ENCODE data around the gene PRDM16. TPM values are rescaled to one million over a fixed set of nuclear protein-coding genes. Genes with fewer than 3 reads are reported as not detected.

Gene PRDM16
- total and polyA plus RNA-seq, 4 donors = 0.05 to 0.67 (median 0.19) TPM

DNA sequence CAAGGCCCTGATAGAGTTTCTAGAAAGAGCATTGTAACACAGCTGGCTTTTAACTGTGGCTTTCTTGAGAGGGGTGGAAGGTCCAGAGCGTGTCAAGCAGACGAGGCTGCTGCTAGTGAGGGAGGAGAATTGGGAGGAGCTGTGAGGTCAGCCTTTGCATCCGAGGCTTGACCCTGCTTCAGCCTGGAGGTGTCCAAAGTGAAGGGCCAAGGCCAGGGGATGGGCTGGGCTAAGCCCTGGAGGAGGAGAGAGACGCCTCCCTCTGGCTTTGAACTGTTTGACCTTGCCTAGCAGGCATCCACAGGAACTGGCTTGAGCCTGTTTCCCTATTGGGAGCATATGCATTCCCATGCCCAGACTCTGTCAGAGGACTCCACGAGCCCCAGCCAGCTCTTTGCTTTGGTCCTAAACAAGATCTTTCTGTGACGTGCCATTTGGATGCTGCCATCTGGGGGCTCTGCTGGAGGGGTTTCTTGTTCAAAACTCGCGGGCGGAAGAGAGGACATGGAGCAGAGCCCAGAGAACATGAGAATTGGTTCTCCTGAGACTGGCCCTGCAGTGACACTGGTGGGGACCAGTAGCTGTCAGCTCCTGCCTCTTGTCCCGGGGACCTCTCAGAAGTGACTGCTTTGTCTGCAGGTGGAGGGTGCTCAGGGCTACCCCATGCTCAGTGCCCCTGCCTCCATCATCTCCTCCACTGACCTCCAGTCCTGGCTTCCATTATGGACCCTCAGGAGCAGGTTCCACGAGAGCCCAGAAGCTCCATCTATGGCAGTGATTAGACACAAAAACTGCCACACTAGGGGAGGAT is 42.2 kb upstream of the PRDM16 start:
- Histone ChIP-seq H3K27me3 (ENCODE audit: control insufficient read depth in 4 of 4, insufficient read depth in 4 of 4, low read length in 3 of 4) (peaks cover 0 to 4% (median under 1%) of the 10 kb centered on the region in 4 donors), H3K4me1 (ENCODE audit: control insufficient read depth in 4 of 4, insufficient read depth in 4 of 4, low read length in 3 of 4) (no peaks in the 10 kb centered on the region), H3K36me3 (ENCODE audit: control insufficient read depth in 4 of 4, insufficient read depth in 3 of 4, low read depth in 1 of 4, low read length in 3 of 4) (no peaks in the 10 kb centered on the region), H3K9me3 (ENCODE audit: control insufficient read depth in 4 of 4, low read length in 3 of 4) (no peaks in the 10 kb centered on the region), H3K9ac (ENCODE audit: low read depth in 1 of 2, low read length in 2 of 2) (no peak overlapping the region), H3K27ac (ENCODE audit: low read depth in 1 of 2, low read length in 2 of 2) (no peak overlapping the region), H3K4me3 (ENCODE audit: low read depth in 1 of 3, low read length in 3 of 3) (no peak overlapping the region)
- 72% methylated on average over 11 of the region's 11 CpGs for WGBS
- no peak for DNase-seq (ENCODE audit: low spot score)
- no peak for TF ChIP-seq EGR1 (IDR thresholded peaks at IDR 0.05; ENCODE audit: low read depth in 2 of 2)
- no peak for TF ChIP-seq TAF1 (conservative IDR thresholded peaks at IDR 0.05)
- TF ChIP-seq FOXA1 (IDR thresholded peaks at IDR 0.05) = no peak
- TF ChIP-seq, protein P1, sequence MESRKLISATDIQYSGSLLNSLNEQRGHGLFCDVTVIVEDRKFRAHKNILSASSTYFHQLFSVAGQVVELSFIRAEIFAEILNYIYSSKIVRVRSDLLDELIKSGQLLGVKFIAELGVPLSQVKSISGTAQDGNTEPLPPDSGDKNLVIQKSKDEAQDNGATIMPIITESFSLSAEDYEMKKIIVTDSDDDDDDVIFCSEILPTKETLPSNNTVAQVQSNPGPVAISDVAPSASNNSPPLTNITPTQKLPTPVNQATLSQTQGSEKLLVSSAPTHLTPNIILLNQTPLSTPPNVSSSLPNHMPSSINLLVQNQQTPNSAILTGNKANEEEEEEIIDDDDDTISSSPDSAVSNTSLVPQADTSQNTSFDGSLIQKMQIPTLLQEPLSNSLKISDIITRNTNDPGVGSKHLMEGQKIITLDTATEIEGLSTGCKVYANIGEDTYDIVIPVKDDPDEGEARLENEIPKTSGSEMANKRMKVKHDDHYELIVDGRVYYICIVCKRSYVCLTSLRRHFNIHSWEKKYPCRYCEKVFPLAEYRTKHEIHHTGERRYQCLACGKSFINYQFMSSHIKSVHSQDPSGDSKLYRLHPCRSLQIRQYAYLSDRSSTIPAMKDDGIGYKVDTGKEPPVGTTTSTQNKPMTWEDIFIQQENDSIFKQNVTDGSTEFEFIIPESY (IDR thresholded peaks at IDR 0.05) = no peak
- TF ChIP-seq FOXA2 (IDR thresholded peaks at IDR 0.05) = no peak
- no peak for TF ChIP-seq YY1 (IDR thresholded peaks at IDR 0.05)
- no peak for TF ChIP-seq RAD21 (IDR thresholded peaks at IDR 0.05)
- no peak for TF ChIP-seq GABPA (IDR thresholded peaks at IDR 0.05 in 1 of 2, conservative IDR thresholded peaks at IDR 0.05 in 1 of 2)
- TF ChIP-seq, protein P2, sequence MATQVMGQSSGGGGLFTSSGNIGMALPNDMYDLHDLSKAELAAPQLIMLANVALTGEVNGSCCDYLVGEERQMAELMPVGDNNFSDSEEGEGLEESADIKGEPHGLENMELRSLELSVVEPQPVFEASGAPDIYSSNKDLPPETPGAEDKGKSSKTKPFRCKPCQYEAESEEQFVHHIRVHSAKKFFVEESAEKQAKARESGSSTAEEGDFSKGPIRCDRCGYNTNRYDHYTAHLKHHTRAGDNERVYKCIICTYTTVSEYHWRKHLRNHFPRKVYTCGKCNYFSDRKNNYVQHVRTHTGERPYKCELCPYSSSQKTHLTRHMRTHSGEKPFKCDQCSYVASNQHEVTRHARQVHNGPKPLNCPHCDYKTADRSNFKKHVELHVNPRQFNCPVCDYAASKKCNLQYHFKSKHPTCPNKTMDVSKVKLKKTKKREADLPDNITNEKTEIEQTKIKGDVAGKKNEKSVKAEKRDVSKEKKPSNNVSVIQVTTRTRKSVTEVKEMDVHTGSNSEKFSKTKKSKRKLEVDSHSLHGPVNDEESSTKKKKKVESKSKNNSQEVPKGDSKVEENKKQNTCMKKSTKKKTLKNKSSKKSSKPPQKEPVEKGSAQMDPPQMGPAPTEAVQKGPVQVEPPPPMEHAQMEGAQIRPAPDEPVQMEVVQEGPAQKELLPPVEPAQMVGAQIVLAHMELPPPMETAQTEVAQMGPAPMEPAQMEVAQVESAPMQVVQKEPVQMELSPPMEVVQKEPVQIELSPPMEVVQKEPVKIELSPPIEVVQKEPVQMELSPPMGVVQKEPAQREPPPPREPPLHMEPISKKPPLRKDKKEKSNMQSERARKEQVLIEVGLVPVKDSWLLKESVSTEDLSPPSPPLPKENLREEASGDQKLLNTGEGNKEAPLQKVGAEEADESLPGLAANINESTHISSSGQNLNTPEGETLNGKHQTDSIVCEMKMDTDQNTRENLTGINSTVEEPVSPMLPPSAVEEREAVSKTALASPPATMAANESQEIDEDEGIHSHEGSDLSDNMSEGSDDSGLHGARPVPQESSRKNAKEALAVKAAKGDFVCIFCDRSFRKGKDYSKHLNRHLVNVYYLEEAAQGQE (IDR thresholded peaks at IDR 0.05) = no peak
- TF ChIP-seq, protein P3, sequence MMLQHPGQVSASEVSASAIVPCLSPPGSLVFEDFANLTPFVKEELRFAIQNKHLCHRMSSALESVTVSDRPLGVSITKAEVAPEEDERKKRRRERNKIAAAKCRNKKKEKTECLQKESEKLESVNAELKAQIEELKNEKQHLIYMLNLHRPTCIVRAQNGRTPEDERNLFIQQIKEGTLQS (IDR thresholded peaks at IDR 0.05) = no peak
- TF ChIP-seq, protein P4, sequence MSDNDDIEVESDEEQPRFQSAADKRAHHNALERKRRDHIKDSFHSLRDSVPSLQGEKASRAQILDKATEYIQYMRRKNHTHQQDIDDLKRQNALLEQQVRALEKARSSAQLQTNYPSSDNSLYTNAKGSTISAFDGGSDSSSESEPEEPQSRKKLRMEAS (IDR thresholded peaks at IDR 0.05) = no peak
- TF ChIP-seq JUND (IDR thresholded peaks at IDR 0.05) = no peak

DNA sequence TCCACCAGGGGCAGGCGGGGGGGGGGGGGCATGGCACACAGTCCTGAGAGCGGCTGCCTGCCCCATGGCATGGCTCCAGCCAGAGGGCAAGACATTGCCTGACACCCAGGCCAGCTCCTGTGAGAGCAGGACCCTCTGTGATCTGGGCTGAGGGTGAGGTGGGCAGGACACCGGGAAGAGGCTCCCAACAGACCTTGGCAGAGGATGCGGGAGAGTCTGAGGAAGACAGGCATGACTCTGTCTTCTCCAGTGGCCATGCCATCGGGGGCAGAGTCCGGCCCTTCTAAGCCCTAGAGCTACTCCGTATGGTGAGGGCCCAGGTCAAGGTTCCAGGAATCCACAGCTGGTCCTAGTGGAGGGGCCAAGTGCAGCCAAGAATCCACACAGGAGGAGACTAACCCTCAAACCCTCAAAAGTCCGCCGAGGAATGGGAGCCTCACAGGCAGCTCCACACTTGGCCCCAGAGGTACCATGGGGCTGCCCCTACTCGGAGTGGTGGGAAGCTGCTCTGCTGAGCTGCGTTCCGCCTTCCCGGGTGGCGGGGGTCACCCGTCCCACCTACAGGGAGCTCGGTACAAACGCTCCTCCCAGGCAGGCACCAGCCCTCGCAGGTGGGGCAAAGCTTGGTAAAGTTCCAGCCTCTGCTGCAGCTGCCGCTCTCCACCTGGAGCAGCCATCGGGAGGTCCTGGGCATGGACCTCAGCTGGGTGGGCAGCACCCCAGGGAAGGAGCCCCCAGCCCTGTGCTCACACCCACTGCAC is 41.2 kb upstream of the PRDM16 start:
- DNase-seq (ENCODE audit: low spot score) = no peak
- Histone ChIP-seq H3K9ac (ENCODE audit: low read depth in 1 of 2, low read length in 2 of 2) (no peak overlapping the region), H3K4me3 (ENCODE audit: low read depth in 1 of 3, low read length in 3 of 3) (no peak overlapping the region), H3K36me3 (ENCODE audit: control insufficient read depth in 4 of 4, insufficient read depth in 3 of 4, low read depth in 1 of 4, low read length in 3 of 4) (no peaks in the 10 kb centered on the region), H3K4me1 (ENCODE audit: control insufficient read depth in 4 of 4, insufficient read depth in 4 of 4, low read length in 3 of 4) (no peaks in the 10 kb centered on the region), H3K27ac (ENCODE audit: low read depth in 1 of 2, low read length in 2 of 2) (no peak overlapping the region), H3K9me3 (ENCODE audit: control insufficient read depth in 4 of 4, low read length in 3 of 4) (no peaks in the 10 kb centered on the region), H3K27me3 (ENCODE audit: control insufficient read depth in 4 of 4, insufficient read depth in 4 of 4, low read length in 3 of 4) (peaks cover 0 to 4% (median under 1%) of the 10 kb centered on the region in 4 donors)
- TF ChIP-seq HNF4A (conservative IDR thresholded peaks at IDR 0.05) (no peak), TAF1 (conservative IDR thresholded peaks at IDR 0.05) (no peak), RXRA (IDR thresholded peaks at IDR 0.05) (no peak), FOXA1 (IDR thresholded peaks at IDR 0.05) (no peak), EGR1 (IDR thresholded peaks at IDR 0.05; ENCODE audit: low read depth in 2 of 2) (no peak), RAD21 (IDR thresholded peaks at IDR 0.05) (no peak), SP1 (IDR thresholded peaks at IDR 0.05) (no peak), JUND (IDR thresholded peaks at IDR 0.05) (no peak)
- TF ChIP-seq, protein P3 (IDR thresholded peaks at IDR 0.05) = no peak
- TF ChIP-seq, protein P2 (IDR thresholded peaks at IDR 0.05) = no peak
- TF ChIP-seq, protein P1 (IDR thresholded peaks at IDR 0.05) = no peak
- 82% methylated on average over 20 of the region's 20 CpGs for WGBS
